Measurements from ENCODE around the gene CISD3.

The CISD3 gene

GRCh38 chr17:38729886-38730525, at the start of gene CISD3:
Gene CISD3, plus strand, starts transcription at chr17:38730341. Its CDS starts 18 bp downstream, at chr17:38730359.
- peak; percentile 89 for DNase-seq (ENCODE audit: low read depth)

- DNase-seq (ENCODE audit: low read depth): no peak
Observed at GRCh38 chr17:38681096-38681495, 49.0 kb upstream of the CISD3 start.

GRCh38 chr17:38685491-38685890, 44.6 kb upstream of the CISD3 start:
- no peak for DNase-seq (ENCODE audit: low read depth)

GRCh38 chr17:38687286-38687685, 42.9 kb upstream of the CISD3 start:
- DNase-seq (ENCODE audit: low read depth): peak; percentile 59

- DNase-seq (ENCODE audit: low read depth): no peak
Observed at GRCh38 chr17:38690386-38690785, 39.8 kb upstream of the CISD3 start.

GRCh38 chr17:38691154-38691553, 39.0 kb upstream of the CISD3 start:
- no peak for DNase-seq (ENCODE audit: low read depth)

GRCh38 chr17:38693700-38694329, 36.3 kb upstream of the CISD3 start:
- peak; percentile 80 for DNase-seq (ENCODE audit: low read depth)

GRCh38 chr17:38697061-38697820, 32.9 kb upstream of the CISD3 start:
- no peak for DNase-seq (ENCODE audit: low read depth)

GRCh38 chr17:38698760-38699159, 31.4 kb upstream of the CISD3 start:
- no peak for DNase-seq (ENCODE audit: low read depth)

- peak; percentile 47 for DNase-seq (ENCODE audit: low read depth)
Observed at GRCh38 chr17:38701504-38702165, 28.5 kb upstream of the CISD3 start.

- DNase-seq (ENCODE audit: low read depth): peak; percentile 88
Observed at GRCh38 chr17:38702166-38702915, 27.8 kb upstream of the CISD3 start.

- DNase-seq (ENCODE audit: low read depth): no peak
Observed at GRCh38 chr17:38702916-38703741, 27.0 kb upstream of the CISD3 start.

GRCh38 chr17:38703742-38704605, 26.2 kb upstream of the CISD3 start:
- DNase-seq (ENCODE audit: low read depth): peak; percentile 25

- peak; percentile 82 for DNase-seq (ENCODE audit: low read depth)
Observed at GRCh38 chr17:38704606-38705522, 25.3 kb upstream of the CISD3 start, which contains the start of gene MLLT6. Gene MLLT6, plus strand, starts transcription at chr17:38705273. Its CDS starts 360 bp downstream, at chr17:38705633.

- no peak for DNase-seq (ENCODE audit: low read depth)
Observed at GRCh38 chr17:38705523-38705802, 24.7 kb upstream of the CISD3 start.

- DNase-seq (ENCODE audit: low read depth): peak; percentile 35
Observed at GRCh38 chr17:38705803-38706504, 24.2 kb upstream of the CISD3 start.

GRCh38 chr17:38706505-38707216, 23.5 kb upstream of the CISD3 start:
- peak; percentile 34 for DNase-seq (ENCODE audit: low read depth)

Data from EH (cell line).